ENCODE data around the gene GTSE1. TPM values are rescaled to one million over a fixed set of nuclear protein-coding genes. Genes with fewer than 3 reads are reported as not detected.

Gene GTSE1
- total RNA-seq, 1 donor from 2014 or later = 7.2 TPM

DNA sequence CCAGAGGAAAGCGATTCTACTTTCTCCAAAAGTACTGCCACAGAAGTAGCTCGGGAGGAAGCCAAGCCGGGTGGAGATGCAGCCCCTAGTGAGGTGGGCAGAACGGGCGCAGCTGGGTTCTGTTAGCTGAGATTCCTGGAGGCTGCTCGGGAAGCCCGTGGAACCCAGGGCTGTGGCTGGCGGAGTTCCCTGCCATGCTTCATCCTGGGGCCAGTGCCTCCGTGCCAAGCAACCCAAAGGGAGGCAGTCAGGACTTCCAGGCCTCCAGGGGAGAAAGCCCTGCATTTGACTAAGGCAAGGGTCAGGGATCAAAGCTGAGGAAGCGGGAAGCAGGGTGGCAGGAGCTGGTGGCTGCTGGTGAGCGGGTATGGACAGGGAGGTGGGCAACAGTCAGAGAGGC is 32.1 kb downstream of the GTSE1 start:
- TF ChIP-seq, protein P1, sequence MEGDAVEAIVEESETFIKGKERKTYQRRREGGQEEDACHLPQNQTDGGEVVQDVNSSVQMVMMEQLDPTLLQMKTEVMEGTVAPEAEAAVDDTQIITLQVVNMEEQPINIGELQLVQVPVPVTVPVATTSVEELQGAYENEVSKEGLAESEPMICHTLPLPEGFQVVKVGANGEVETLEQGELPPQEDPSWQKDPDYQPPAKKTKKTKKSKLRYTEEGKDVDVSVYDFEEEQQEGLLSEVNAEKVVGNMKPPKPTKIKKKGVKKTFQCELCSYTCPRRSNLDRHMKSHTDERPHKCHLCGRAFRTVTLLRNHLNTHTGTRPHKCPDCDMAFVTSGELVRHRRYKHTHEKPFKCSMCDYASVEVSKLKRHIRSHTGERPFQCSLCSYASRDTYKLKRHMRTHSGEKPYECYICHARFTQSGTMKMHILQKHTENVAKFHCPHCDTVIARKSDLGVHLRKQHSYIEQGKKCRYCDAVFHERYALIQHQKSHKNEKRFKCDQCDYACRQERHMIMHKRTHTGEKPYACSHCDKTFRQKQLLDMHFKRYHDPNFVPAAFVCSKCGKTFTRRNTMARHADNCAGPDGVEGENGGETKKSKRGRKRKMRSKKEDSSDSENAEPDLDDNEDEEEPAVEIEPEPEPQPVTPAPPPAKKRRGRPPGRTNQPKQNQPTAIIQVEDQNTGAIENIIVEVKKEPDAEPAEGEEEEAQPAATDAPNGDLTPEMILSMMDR (IDR thresholded peaks at IDR 0.05) = no peak
- H3K9me3 Mint-ChIP-seq (ENCODE audit: low read depth) = no peaks in the 10 kb centered on the region
- no peaks in the 10 kb centered on the region for H3K36me3 Mint-ChIP-seq (ENCODE audit: low read depth)
- DNase-seq (ENCODE audit: low spot score) = peak; percentile 72
- no peaks in the 10 kb centered on the region for H3K4me1 Mint-ChIP-seq (ENCODE audit: low read depth)
- no peak overlapping the region for H3K4me3 Mint-ChIP-seq (ENCODE audit: unreplicated experiment)
- H3K27ac Mint-ChIP-seq (ENCODE audit: unreplicated experiment) = no peak overlapping the region
- no peaks in the 10 kb centered on the region for H3K27me3 Mint-ChIP-seq (ENCODE audit: low read depth)

DNA sequence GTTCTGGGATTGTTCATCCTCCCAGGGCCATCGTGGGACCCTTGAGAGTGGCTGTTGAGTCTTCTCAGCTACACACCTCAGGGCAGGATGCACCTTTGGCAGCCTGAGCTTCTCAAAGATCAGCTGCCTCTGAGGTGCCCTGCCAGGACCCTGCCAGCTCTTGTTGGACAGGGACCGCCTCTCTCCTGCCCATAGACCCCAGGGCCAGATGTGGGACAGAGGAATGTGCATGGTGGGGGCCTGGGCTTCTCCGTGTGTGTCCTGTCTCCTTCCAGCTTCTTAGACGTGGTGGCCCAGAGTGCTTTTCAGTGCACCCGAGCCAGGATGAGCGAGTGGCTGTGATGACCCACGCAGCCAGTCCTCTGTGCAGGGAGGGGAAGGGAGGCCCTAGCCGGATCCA is 32.9 kb downstream of the GTSE1 start:
- Mint-ChIP-seq H3K4me3 (ENCODE audit: unreplicated experiment) (no peak overlapping the region), H3K27me3 (ENCODE audit: low read depth) (no peaks in the 10 kb centered on the region), H3K9me3 (ENCODE audit: low read depth) (no peaks in the 10 kb centered on the region), H3K36me3 (ENCODE audit: low read depth) (no peaks in the 10 kb centered on the region), H3K4me1 (ENCODE audit: low read depth) (no peaks in the 10 kb centered on the region), H3K27ac (ENCODE audit: unreplicated experiment) (no peak overlapping the region)
- DNase-seq (ENCODE audit: low spot score) = no peak
- TF ChIP-seq, protein P1 (IDR thresholded peaks at IDR 0.05) = no peak

DNA sequence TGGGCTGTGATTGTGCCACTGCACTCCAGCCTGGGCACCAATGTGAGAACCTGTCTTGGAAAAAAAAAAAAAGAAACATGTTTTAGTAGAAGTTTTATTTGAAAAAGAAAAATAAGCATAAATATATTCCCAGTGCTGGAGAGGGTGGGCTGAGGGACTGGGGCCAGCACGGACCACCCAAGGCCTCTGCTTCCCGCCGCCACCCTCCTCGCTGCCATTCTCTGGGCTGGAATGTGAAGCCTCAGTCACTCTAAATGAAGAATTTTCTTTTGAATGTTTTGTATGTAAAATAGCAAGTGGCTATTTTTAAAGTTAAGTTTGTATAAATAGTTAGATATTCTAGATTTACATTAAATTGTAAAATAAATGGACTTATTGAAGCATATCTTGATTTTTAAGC is 33.8 kb downstream of the GTSE1 start:
- peaks cover 3% of the 10 kb centered on the region for H3K4me1 Mint-ChIP-seq (ENCODE audit: low read depth)

DNA sequence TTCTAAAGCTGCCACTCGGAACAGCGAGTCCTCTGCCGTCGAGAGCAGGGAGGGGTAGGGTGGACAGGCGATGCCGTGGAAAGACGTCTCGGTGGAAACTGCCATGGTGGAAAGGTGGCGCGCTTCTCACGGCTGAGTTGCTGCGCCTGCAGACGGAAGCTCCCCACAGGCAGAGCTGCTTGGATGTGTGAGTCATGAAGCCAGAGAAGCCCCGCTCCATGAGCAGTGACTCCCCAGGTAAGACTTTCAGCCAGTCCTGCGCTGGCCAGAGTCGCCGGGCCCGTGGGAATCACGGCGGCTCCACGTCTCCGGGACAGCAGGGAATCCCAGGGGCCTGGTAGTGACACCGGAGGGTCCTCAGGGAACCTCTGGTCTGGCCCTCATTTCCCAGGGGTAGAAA is 34.8 kb downstream of the GTSE1 start:
- Mint-ChIP-seq H3K36me3 (ENCODE audit: low read depth) (no peaks in the 10 kb centered on the region), H3K27ac (ENCODE audit: unreplicated experiment) (no peak overlapping the region), H3K4me1 (ENCODE audit: low read depth) (peaks cover 6% of the 10 kb centered on the region), H3K27me3 (ENCODE audit: low read depth) (no peaks in the 10 kb centered on the region), H3K9me3 (ENCODE audit: low read depth) (no peaks in the 10 kb centered on the region), H3K4me3 (ENCODE audit: unreplicated experiment) (no peak overlapping the region)
- no peak for DNase-seq (ENCODE audit: low spot score)
- TF ChIP-seq, protein P1 (IDR thresholded peaks at IDR 0.05) = no peak

More for the DNA sequence above, 33.8 kb downstream of the GTSE1 start:
- Mint-ChIP-seq H3K27ac (ENCODE audit: unreplicated experiment) (no peak overlapping the region), H3K27me3 (ENCODE audit: low read depth) (no peaks in the 10 kb centered on the region), H3K36me3 (ENCODE audit: low read depth) (no peaks in the 10 kb centered on the region), H3K9me3 (ENCODE audit: low read depth) (no peaks in the 10 kb centered on the region), H3K4me3 (ENCODE audit: unreplicated experiment) (no peak overlapping the region)
- TF ChIP-seq, protein P1 (IDR thresholded peaks at IDR 0.05) = no peak
- no peak for DNase-seq (ENCODE audit: low spot score)

DNA sequence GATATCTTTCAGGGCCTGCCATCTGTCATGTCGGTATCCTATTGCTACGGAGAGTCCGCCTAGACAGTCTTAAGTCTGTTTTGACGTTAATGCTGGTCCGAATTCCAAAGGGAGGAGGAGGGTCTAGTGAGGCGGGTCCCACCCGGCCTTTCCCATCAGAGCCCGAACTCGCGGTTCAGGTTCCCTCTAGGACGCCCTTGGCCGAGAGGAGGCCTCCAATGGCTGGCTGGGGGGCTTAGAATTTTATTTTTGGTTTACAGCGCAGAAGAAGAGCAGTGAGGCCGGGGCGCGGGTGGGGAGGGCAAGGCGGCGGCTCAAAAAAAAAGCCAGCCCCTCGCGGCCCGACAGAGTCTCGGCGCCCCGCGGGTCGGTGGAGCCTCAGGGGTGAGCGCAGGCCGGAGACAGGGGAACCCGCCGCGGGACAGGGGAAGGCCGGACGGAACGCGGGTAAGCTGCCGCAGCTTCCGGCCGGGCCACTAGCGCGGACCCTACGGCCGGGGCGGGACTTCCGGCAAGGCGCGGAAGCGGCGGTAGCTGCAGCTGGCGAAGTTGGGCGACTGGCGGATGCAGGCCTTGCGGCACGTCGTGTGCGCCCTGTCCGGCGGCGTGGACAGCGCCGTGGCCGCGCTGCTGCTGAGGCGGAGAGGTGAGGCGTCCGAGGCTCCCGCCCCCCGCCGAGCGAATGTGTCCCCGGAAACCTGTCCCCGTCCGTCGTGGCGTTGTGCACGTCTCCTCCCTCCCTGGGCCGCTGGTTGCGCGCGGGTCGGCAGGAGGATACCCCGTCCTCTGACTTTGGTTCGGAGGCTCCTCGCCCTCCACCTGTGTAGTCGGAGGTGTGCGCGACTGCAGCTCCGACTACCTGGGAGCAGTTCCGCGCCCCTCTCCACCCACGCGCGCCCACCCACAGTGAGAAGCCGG is 38.8 kb downstream of the GTSE1 start, which contains the start of gene TRMU:
TRMU (plus strand) TSS at position 514 of the 918 bp plus-strand sequence; CDS start at position 565, 51 bp downstream.
- H3K27ac Mint-ChIP-seq (ENCODE audit: unreplicated experiment) = peak within 1 kb of the TSS; percentile 96
- H3K9me3 Mint-ChIP-seq (ENCODE audit: low read depth) = no peaks in the 10 kb centered on the region
- no peaks in the 10 kb centered on the region for H3K27me3 Mint-ChIP-seq (ENCODE audit: low read depth)
- peaks cover 18% of the 10 kb centered on the region for H3K36me3 Mint-ChIP-seq (ENCODE audit: low read depth)
- peak within 1 kb of the TSS; percentile 93 for H3K4me3 Mint-ChIP-seq (ENCODE audit: unreplicated experiment)
- no peak for DNase-seq (ENCODE audit: low spot score)
- TF ChIP-seq, protein P1 (IDR thresholded peaks at IDR 0.05) = no peak
- H3K4me1 Mint-ChIP-seq (ENCODE audit: low read depth) = peaks cover 12% of the 10 kb centered on the region
